GM21381 (cell line): ENCODE measurements around the gene CFAP58.

Experiments
- ATAC-seq: cut with Tn5 transposase; IDR thresholded peaks from one replicate; pipeline ENCODE4 v1.9.1; 2021; ENCODE audit warnings: mild to moderate bottlenecking, moderate library complexity; ENCODE audit not compliant: unreplicated experiment

Gene CFAP58

DNA sequence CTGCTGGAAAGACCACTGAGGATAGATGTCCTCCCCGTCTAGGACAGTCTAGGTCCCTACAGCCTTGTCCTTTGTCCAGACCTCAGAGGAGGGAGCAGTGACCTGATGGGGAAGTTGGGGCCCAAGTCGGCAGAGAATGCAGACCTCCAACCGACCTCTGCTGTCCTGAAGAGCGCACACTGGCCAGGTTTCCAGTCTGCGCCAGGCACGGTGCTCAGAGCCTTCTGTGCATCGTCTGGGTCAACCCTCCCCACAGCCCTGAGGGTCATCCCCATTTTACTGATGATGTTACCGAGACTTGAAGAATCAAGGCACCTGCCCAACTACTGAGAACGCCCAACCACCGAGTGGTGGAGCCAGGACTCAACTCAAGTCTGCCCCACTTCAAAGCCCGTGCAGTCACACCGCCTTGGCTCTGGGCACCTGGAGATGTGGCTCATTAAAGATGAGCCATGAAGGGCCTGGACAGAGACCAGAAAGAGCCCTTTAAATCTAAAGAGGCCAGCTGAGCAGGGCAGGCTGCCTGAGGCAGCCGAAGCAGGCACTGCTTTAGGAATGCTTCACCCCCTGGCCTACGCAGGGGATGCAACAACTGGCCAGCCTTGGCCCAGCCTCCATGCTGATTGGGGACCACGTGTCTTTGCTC is 19.8 kb upstream of the CFAP58 start:
- ATAC-seq, result no peak

DNA sequence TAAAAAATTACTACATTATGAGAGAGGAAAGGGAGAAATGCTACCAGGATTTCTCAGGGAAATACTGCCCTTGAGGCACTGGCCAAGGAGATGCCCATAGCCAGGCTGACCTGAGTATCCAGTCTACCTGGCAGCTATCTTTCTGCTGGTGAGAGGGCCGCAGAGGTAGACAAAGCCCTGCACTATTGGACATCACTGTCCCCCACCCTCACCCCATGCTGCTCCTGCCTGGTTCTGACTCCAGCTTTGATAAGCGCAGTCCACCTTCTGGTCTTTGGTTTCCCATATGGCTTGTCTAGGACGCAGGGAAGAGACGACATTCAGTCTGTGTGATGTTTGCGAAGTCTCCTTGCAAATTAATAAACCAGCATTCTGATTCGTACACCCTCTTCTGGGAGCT is 19.1 kb upstream of the CFAP58 start:
- ATAC-seq, result no peak

DNA sequence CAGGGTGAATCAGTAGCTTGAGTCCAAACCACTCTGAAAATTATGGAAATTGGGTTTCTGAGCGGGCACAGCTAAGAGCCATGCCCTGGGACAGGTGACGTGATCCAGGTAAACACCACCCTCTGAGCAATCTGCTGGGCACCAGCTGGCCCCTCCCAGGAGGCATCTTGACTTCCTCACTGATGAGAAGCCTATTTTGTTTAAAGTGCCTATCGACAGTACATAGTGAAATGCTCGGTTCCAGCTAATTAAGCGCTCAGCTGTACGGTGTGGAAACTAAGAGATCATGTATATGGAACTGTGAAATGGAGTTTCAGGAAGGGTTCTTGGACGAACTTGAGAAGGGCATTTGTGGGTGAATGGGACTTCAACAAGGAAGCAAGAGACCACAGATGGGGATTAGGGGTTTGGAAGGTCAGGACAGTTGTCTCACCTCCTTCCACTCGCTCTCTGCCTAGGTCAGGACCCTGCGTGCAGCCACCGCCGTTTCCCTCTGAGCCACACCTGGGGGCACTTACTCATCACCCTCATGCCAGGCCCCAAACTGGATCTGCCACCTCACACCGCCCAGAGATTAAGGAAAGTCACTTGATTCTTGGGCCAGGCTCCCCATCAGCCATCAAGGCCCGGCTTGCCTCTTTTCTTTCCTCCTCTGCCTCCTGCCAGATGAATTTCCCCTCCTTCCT is 18.5 kb upstream of the CFAP58 start:
- no peak for ATAC-seq

DNA sequence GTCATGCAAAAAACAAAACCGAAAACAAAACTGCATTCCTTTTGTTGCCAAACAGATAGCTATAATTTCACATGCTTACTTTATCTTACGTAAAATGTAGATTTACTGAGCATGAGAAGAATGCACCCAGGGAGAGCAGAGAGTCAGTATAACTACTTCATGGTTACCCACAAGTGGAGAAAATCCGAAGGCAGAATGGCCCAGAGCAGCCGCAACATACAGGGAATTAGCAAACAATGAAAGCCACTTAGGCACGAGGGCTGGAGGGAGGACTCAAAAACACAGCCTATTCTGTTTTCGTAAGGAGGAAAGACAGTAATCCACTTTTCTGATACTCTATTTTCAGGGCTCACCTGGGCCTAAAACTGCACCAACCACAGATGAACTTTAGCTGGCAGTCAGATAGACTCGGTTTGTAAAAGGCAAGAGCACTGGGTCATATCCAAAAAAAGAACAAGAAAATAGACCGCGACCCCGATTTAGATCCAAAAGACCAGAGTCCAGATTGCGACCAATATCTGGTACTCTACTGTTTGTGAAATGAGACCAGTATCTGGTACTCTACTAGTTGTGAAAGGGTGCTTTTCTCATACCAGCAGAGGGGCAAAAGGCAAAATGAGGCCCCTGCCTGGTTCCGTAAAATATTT is 16.7 kb upstream of the CFAP58 start:
- ATAC-seq, result peak; percentile 11

DNA sequence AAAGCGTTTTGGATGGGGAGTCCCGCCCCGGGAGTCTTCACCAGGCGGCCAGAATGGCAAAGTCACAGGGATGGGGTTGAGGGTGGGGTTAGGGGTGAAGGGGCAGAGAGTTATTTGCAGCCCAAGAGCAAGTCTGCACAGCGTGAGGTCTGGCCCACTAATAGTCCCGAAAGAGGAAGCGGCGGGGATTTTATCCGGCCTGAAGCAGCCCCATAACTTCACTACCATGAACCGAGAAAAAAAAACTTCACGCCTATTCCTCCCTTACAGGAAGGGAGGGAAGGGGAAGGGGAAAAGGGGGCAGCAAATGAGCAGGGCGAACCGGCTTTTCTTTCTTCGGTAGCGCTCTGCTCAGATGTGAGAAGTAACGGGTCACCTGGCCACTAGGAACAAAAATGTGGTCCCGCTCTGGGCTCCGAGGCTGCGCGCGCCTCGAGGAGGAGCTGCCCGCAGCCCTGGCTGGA is 16.1 kb upstream of the CFAP58 start:
- peak; percentile 42 for ATAC-seq

DNA sequence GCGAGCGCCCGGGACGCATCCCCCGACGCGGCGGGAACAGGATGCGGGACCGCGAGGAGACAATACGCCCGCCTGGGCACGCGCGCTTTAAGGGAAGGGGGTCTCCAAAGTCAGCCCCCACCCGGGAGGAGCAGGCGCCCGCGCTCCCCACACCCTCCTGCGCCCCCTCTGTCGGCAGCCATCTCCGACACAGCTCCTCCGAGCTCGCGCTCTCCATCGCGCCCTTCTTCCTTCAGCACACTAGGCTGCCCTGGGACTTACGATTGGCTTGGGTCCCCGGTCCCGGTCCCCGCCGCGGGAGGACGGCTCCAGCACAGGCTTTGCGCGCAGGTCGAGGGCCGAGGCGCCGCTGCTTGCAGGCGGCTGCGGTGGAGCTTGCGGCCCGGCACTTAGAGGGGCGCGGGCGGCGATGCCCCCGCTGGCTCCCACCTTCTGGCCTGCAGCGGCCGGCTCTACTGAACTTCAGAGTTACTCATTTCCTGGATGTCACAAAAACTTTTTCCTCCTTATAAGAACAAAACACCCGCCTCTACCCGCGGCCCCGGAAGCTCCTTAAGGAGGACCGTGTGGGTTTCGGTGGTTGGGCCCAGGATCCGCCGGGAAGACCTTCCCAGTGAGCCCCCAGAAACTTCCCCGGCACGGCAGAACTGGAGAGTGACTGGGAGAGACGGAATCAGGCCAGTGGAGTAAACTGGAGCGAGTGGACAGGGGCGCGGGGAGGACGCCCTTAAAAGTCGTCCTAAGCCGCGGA is 15.5 kb upstream of the CFAP58 start, which contains the start of gene ITPRIP:
ITPRIP (minus strand) TSS at position 481 of the 751 bp plus-strand sequence. CDS start 22,414 bp downstream, outside the sequence.
- peak; percentile 74 for ATAC-seq

DNA sequence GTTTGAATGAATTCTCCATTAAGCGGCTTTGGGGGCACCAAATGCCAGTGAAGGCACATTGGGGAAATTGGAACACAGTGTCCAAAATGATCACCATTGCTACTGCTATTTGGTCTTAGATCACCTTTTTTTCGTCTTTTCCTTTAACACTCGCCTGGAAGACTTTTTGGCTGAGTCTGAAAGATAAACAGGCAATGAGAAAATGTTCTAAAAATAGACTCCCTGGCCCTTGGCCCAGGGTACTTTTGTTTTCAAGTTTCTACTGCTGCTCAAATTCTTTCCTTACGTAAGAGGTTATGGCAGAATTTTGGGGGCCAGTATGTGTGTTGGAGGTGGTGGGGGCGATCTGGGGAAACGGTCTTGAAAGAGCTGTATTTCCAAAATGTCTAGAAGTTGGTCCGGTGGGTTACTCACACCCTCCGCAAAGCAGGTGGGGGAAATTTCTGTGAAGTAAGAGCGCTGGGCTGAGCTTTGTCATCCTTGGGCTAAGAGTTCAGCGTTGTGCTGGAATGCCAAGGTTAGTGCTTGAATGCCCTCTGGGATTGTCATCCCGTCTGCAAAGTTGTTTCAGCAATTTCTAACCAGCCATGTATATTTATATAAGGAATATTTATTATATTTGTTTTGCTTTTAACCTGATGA is 14.0 kb upstream of the CFAP58 start:
- no peak for ATAC-seq

DNA sequence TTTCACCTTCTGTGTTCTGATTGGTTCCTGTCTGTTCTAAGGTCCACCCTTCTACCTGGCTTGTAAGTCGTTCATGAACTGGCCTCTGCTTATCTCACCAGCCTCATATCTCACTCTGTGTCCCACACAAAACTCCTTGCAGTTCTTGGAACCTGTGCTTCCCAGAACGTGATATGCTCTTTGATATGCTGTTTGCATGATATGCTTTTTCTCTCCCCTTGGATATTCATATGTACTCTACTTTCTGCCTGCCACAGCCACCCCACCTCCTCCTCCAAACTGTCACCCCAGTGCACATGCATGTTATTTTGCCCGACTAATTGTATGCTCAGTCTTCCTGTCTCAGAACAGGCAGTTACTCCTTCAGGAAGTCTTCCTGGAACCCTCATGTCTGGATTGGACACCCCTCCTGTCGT is 13.5 kb upstream of the CFAP58 start:
- no peak for ATAC-seq

DNA sequence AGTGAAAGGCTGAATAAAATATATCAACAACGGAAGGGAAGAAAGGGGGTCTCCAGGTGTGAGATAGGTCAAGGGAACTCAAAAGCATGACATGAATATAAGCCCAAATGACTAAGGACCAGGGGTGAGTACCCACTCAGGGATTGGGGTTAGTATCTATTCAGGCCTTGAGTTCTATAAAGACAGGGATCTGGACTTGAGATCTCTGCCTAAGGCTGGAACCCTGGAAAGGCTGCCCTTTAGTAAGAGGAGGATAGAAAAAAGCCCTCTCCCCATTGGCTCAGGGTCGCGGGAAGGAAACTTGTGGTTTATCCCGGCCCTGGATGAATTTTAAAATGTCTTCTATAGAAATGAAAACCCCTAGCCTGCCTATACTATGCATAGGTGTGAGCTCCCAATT is 13.0 kb upstream of the CFAP58 start:
- no peak for ATAC-seq

DNA sequence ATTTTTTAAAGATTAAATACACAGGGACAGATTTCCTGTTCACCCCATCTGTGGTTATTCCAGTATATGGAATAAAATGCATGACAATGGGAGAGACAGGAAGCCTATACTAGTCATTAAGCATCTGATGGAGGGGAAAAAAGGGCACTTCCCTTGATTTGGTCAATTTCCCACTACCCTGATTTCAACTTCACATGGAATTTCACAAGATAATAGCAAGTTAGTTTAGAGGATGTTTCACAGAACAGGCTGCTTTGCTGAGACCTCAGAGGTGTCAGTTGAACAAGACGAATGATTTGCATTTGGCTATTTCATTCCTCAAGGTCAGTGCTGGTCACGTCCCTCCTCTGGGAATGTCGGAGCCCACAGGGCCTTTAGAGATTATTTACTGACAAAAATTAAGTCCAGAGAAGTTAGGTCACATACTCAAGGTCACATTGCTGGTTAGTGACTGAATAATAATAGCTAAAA is 10.7 kb upstream of the CFAP58 start:
- ATAC-seq, result no peak

DNA sequence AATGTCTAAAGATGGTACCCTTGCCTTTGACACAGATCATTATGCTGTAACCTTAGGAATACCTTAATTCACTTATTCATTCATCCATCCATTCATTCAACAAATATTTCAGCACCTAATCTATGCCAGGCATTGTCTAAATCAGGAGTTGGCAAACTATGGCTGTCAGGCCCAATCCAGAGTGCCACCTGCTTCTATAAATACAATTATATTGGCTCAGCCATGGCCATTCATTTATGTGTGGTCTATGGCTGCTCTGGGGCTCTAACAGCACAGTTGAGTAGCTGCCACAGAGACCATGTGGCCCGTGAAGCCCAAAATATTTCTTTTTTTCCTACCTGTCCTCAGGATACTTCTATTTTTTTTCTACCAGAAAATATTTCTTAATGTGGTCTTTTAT is 9.4 kb upstream of the CFAP58 start:
- ATAC-seq, result no peak

DNA sequence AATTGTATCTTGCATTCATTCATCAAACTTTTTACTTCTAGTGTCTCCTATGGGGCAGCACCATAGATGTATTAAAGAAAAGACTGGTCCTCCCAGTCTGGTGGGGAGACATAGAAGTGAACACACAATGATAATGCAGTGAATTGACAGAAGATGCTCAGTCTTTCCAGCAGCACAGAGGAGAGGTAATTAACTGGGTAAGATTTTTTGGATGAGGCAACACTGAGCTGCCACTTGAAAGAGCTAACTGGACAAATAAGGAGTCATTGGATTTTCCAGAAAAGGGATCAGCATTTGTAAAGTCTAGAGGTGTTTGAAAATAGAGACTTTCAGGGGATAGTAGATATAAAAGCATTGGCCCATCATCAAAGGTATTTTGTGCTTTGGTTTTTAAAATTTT is 8.1 kb upstream of the CFAP58 start:
- no peak for ATAC-seq

DNA sequence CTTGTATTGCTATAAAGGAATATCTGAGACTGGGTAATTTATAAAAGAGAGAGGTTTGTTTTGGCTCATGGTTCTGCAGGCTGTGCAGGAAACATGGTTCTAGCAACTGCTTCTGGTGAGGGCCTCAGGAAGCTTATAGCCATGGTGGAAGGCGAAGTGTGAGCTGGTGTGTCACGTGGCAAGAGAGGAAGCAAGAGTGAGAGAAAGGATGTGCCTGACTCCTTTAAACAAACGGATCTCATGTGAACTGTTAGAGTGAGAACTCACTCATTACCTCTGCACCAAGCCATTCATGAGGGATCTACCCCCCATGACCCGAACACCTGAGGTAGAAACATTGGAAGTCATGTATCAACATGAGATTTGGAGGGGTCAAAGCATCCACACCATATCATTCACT is 7.7 kb upstream of the CFAP58 start:
- no peak for ATAC-seq

DNA sequence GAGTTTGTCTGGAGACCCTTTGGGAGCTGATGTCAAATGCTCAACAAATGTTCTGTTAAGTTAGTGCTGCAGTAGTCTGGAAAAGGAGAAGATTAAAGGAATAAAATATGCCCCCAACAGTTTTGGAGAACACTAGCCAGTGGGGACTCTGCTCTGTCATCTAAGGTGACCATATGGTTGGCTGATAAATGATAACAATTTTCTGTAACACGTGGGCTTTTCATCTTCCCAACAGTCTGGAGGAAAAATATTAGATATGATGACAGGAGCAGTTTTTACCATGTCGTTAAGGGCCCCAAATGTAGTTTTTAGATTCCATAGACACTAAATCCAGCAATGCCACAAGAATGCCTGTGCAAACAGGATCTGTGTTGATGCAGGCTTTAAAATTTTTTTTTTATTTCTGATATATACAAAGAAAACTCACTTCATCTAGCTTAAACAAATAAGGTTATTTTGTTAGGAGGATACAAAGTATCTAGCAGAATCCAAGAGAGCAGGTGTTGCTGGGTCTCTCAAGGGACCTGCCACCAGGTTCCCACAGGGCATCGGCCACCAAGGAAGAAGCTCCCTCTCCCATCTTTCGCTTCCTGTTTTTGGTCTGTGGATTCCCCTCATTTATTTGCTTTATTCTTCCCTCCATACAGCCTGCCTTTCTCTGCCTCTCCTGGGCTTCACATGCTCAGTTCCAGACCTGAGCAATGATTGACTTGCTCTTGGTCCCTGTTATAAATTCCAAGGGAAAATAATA is 6.2 kb upstream of the CFAP58 start:
- no peak for ATAC-seq

DNA sequence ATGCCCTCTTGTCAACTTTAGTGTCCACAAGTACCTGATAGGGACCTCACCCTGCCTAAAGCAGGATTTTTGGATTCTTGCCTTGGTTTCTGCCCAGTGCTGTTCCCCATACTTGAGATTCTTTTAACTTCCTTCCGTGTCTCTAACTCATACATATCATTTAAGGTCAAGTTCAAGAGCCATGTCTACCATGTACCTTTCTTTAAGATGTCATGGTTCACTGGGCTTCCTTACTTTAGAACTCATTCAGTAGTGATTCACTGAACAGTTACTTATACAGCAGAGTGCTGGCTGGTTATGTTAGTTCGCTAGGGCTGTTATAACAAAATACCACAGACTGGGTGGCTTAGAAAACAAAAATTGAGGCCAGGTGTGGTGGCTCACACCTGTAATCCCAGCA is 5.0 kb upstream of the CFAP58 start:
- ATAC-seq, result no peak

DNA sequence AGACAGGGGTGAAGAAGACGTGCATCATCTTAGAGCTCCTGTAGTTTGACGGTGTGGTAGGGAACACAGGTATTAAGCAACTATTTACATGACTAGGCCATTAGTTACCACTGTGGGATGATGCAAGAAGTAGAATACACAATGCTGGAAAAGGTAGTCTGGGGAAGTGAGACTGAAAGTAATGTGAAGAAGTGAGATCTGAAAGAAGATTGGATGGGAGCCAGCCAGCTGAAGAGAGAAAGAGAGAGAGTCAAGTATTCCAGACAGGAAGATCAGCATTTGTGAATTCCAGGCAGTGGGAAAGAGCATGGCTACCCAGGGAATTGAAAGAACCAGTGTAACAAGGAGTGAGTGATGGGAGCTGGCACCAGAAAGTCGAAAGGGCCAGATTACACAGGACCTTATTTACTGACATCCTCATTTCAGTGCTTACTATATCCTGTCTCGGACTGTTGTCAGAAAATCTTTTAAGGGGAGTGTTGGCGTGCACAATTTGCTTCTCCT is 4.0 kb upstream of the CFAP58 start:
- peak; percentile 44 for ATAC-seq

DNA sequence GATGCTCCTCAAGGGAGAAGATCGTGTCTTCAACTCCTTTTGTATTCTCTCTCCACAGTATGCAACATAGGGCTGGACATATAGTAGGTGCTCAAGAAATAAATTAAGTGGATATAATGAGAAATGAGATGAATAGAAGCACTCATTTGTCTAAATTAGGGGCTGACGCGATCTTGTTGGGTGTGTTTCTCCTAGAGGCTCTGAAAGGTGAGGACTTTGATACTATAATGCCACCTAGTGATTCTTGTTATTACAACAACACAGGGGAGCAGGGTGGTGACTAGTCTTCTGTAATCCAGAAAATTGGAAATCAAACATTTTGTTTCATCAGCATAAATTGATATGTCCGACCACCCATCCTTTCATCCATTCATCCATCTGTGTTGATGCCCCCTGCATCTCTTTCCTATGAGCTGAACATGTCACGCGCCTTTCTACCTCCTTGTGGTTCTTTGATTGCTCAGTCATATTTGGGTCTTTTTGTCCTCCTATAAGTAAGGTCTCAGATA is 3.5 kb upstream of the CFAP58 start:
- ATAC-seq, result peak; percentile 35

DNA sequence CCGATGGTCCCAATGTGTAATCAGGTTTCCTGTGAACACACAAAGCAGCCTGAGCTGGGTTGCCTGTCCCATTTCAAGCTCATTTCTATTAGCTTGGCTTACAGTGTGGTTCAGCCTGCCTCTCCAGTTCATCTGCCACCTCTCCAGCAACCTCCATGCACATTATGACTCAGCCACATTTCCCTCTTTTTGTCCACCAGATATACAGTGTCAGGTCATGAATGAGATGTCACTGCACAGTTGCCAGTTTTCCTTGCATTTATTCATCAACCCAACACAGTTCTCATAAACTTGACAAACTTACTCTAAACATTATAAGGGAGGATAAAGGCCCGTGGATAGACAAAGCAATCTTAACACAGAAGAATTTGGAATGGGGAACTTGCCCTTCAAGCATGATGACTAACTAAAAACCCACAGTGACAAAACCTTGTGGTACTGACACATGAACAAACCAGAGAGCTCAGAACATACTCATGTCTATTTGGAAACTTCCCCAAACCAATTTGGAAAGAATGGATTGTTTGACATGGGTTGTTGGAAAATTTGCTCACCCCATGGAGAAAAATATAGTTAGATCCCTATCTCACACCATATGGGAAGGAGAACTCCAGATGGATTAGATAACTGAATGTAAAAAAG is 2.5 kb upstream of the CFAP58 start:
- ATAC-seq, result no peak

DNA sequence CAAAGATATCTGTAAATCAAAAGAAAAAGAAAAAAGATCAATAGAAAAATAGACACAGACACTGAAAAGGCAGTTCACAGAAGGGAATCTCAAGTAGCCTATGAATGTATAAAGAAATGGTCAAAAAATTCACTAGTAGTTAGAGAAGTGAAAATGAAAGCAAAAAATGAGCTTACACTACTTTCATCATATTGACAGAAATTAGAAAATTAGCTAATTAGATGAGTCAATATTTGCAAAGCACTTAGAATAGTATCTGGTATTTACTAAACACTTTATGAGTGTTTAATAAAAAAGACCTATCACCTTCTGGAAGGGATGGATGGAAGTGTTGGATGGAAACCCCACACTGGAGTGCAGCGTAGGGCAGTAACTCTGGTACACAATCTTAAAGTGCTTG is 1.7 kb upstream of the CFAP58 start:
- ATAC-seq, result peak; percentile 18
